Stimulated activated naive CD8-positive, alpha-beta T cell treated with anti-CD3 and anti-CD28 coated beads, Interleukin-15, Interleukin-2, amounts not matched to agents 100 ng/mL and 50 ng/mL, for 24 hours (primary cell): ENCODE measurements around the gene AFAP1.

Experiments used
- H3K27ac Mint-ChIP-seq: one replicate; pipeline ENCODE4 v1.8.0; 2021; ENCODE audit warnings: mild to moderate bottlenecking, mixed read lengths
- H3K27me3 Mint-ChIP-seq: one replicate; pipeline ENCODE4 v1.8.0; 2021; ENCODE audit warnings: mixed read lengths
- H3K36me3 Mint-ChIP-seq: one replicate; pipeline ENCODE4 v1.8.0; 2021; ENCODE audit warnings: low read depth, mixed read lengths
- H3K4me1 Mint-ChIP-seq: one replicate; pipeline ENCODE4 v1.8.0; 2021; ENCODE audit warnings: low read depth, mixed read lengths
- H3K4me3 Mint-ChIP-seq: one replicate; pipeline ENCODE4 v1.8.0; 2021; ENCODE audit warnings: mild to moderate bottlenecking, mixed read lengths
- H3K9me3 Mint-ChIP-seq: one replicate; pipeline ENCODE4 v1.8.0; 2021; ENCODE audit warnings: mixed read lengths

AFAP1 gene

DNA sequence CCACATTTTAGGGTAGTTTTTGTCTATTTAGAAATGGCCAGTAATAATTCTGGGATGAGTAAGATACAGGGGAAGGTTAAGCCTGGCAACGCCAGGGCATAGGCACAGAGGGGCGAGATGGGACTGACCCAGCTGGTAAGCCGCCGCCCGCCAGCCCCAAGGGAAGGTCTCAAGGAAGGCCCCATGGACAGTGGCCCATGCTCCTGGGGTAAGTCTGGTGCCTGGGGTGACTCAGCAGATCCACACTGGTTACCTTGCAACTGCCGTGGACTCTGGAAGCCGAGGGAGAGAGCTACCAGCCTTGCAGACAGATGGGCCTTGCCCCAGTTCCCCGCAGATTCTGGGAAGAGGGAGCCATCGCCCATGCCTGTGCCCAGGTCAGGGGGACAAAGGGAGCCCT lies 179.4 kb downstream of the AFAP1 start:
- no peaks in the 10 kb centered on the region for H3K36me3 Mint-ChIP-seq
- peak overlapping the region; percentile 88 for H3K27ac Mint-ChIP-seq
- no peaks in the 10 kb centered on the region for H3K27me3 Mint-ChIP-seq
- peaks cover 39% of the 10 kb centered on the region for H3K4me1 Mint-ChIP-seq
- H3K9me3 Mint-ChIP-seq: no peaks in the 10 kb centered on the region
- H3K4me3 Mint-ChIP-seq: peak overlapping the region; percentile 28

DNA sequence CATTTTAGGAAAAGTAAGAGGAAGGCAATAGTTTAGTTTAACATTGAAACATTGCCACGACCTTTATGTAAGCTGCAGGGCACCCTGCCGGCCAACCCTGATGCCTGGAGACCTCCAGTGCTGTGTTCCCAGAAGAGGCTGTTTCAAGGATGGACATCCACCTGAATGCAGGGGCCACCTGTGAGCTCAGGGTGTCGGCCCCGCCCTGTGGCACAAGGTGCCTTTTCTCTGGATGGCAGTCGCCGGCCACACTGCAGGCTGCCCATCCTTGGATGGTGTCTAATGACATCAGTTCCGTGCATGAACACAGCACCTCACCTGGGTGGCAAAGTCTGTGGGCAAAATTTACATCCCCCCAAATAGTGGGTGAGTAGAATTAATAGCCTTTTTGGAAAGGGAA lies 180.0 kb downstream of the AFAP1 start:
- Mint-ChIP-seq H3K27ac (peak overlapping the region; percentile 88), H3K4me1 (peaks cover 39% of the 10 kb centered on the region), H3K4me3 (peak overlapping the region; percentile 81), H3K9me3 (no peaks in the 10 kb centered on the region), H3K27me3 (no peaks in the 10 kb centered on the region), H3K36me3 (no peaks in the 10 kb centered on the region)

DNA sequence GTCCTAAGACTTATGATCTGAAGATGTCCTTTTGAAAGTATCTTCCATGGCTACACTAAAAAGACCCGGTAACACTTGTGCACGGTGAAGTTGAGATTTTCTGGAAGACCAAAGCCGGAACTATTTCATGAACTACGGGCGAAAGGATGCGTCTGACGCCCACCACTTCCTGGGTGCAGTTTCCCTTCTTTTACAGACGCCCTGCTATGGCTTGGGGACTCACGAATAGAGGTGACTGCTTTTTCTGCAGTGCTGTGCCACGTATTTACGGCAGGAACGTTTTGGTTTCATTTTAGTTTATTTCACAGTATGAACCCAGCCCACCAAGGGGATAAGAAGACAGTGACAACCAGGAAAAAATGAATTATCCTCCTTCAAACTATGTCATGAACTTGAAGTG lies 180.4 kb downstream of the AFAP1 start:
- Mint-ChIP-seq H3K4me1 (peaks cover 39% of the 10 kb centered on the region), H3K36me3 (no peaks in the 10 kb centered on the region), H3K27me3 (no peaks in the 10 kb centered on the region), H3K4me3 (peak overlapping the region; percentile 81), H3K27ac (peak overlapping the region; percentile 88), H3K9me3 (no peaks in the 10 kb centered on the region)

DNA sequence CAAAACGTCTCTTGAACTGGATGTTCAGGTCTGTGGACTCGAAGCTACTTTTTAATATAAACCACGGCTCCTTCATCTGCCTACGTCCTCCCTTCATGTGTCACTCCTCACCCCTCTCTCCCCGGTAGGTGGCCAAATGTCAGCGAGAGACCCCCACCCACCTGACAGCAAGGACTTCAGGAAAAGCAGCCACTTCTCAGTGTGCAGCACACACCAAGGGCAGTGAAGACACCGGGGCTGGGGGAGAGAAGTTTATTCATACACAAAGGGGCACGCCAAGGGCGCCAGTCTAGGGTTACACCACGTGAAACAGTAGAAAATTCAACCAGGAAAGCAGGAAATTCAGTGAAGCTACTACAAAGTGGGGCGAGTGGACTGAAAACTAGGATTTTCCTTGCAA lies 181.2 kb downstream of the AFAP1 start:
- H3K36me3 Mint-ChIP-seq: no peaks in the 10 kb centered on the region
- H3K27me3 Mint-ChIP-seq: no peaks in the 10 kb centered on the region
- H3K27ac Mint-ChIP-seq: no peak overlapping the region
- no peak overlapping the region for H3K4me3 Mint-ChIP-seq
- H3K9me3 Mint-ChIP-seq: no peaks in the 10 kb centered on the region
- peaks cover 39% of the 10 kb centered on the region for H3K4me1 Mint-ChIP-seq

DNA sequence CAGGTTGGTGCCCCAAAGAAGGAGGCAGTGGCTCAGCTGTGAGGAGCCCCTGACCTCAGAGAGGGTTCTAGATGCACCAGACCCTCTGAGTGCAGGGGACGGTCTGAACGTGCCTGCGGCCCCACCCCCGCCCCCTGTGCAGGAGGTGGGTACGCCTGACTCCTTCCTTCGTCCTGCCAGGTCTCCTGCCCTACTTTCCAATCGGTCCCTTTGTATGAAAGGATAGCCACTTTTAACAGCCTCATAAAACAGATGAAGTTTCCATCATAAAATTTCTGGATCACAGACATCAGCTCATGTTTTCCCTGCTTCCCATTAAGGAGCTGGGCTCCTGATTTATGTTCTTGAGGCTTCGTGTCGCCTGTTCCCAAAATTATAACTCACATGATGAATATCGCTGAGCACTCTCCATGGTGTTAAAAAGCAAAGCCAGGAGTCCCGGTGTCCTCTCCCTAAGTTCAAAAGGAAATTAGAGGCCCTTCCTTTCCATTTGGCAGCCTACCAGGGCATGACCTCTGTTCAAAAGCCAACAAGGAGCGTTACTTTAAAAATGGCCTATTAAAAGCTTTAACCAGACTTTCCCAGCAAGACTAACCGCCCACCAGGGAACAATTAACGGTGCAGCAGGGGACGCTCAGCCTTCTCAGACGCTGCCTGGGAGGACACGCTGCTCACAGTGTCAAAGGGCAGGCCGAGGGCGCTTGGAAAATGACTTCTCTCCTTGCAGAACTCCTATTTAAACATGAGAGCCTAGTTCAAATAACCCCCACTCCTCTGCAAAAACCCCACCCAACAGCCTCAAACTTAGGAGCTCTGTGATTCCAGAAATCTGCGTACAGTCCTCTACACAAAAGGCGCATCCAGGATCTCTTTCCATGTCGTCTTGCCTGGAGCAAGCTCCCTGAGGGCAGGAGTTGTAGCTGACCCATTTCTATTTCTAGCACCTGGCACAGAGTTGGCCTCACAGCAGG lies 181.9 kb downstream of the AFAP1 start:
- no peaks in the 10 kb centered on the region for H3K9me3 Mint-ChIP-seq

DNA sequence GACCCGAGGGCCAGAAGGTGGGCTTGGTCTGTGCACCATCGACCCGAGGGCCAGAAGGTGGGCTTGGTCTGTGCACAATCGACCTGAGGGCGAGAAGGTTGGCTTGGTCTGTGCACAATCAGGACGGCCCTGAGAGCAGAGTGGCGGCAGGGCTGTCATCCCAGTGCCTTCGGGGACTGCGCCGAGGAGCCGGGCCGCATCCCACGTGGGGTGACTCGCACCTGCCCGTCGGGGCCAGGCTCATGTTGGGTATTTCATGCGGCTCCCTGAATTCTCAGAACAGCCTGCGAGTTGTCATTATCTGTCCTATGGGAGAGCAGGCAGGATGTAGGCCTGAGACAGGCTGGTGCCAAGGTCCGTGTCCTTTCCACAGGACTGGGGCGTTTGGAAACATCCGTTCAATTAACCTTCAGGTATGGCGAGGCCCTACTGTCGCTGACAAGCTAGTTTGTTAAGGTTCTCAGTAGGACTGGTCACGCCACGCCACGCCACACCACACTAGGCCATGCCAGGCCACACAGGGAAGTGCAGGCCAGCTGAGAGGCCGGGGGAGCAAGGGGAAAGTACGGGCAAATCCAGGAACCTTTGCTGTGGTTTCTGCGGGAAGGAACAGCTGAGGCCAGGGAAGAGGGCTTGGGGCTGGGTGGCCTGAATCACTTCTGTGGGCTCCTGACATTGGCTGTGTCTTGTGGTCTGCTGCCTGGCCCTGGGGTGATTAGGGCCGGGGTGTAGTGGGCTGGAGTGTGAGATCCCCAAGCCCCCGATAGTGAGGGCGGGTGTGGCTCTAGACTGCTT lies 182.9 kb downstream of the AFAP1 start:
- H3K36me3 Mint-ChIP-seq: no peaks in the 10 kb centered on the region
- no peaks in the 10 kb centered on the region for H3K9me3 Mint-ChIP-seq
- H3K27ac Mint-ChIP-seq: no peak overlapping the region
- H3K27me3 Mint-ChIP-seq: no peaks in the 10 kb centered on the region
- H3K4me1 Mint-ChIP-seq: peaks cover 36% of the 10 kb centered on the region
- H3K4me3 Mint-ChIP-seq: no peak overlapping the region

More for the DNA sequence above, 181.9 kb downstream of the AFAP1 start:
- no peaks in the 10 kb centered on the region for H3K36me3 Mint-ChIP-seq
- H3K27ac Mint-ChIP-seq: no peak overlapping the region
- H3K27me3 Mint-ChIP-seq: no peaks in the 10 kb centered on the region
- peaks cover 39% of the 10 kb centered on the region for H3K4me1 Mint-ChIP-seq
- H3K4me3 Mint-ChIP-seq: no peak overlapping the region

DNA sequence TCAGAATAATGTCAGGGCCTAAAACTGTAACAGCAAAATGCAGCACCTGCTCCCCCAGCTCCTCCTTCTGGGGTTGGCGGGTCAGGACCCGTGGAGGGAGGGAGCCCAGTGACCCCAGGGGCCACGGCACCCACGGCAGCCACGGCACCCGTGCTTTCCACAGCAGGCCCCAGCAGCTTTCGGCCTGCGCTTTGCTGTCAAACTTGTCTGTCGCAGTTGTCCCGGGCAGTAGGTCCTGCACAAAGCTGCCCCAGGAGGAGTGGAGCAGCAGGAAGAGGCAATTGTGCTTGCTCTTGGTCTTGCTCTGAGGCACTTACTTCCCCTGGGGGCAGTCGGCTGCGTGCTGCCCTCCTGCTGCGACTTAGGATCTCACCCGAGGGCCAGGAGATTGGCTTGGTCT lies 183.6 kb downstream of the AFAP1 start:
- peaks cover 30% of the 10 kb centered on the region for H3K4me1 Mint-ChIP-seq
- H3K9me3 Mint-ChIP-seq: no peaks in the 10 kb centered on the region
- H3K27me3 Mint-ChIP-seq: no peaks in the 10 kb centered on the region
- H3K4me3 Mint-ChIP-seq: no peak overlapping the region
- no peak overlapping the region for H3K27ac Mint-ChIP-seq
- H3K36me3 Mint-ChIP-seq: no peaks in the 10 kb centered on the region

DNA sequence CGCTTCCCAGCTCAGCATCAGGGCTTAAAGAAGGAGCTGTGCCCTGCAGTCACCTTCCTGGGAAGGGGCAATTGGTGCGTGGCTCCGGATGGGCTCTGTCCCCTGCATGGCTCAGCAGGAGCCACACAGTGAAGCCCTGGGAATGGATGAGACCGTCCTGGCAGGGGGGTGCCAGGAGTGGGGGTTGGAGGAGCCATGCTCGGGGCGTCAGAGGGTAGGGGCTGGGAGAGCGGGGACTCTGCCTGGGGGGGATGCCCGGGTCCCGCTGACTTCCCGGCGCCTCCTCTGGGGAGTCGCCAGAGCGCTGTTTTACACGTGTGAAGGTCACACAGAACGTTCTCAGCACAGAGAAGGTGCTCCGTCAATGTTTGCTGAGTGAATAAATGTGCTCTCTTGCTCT lies 184.1 kb downstream of the AFAP1 start:
- H3K36me3 Mint-ChIP-seq: no peaks in the 10 kb centered on the region
- no peak overlapping the region for H3K4me3 Mint-ChIP-seq
- H3K27me3 Mint-ChIP-seq: no peaks in the 10 kb centered on the region
- H3K9me3 Mint-ChIP-seq: no peaks in the 10 kb centered on the region
- no peak overlapping the region for H3K27ac Mint-ChIP-seq
- H3K4me1 Mint-ChIP-seq: peaks cover 30% of the 10 kb centered on the region

DNA sequence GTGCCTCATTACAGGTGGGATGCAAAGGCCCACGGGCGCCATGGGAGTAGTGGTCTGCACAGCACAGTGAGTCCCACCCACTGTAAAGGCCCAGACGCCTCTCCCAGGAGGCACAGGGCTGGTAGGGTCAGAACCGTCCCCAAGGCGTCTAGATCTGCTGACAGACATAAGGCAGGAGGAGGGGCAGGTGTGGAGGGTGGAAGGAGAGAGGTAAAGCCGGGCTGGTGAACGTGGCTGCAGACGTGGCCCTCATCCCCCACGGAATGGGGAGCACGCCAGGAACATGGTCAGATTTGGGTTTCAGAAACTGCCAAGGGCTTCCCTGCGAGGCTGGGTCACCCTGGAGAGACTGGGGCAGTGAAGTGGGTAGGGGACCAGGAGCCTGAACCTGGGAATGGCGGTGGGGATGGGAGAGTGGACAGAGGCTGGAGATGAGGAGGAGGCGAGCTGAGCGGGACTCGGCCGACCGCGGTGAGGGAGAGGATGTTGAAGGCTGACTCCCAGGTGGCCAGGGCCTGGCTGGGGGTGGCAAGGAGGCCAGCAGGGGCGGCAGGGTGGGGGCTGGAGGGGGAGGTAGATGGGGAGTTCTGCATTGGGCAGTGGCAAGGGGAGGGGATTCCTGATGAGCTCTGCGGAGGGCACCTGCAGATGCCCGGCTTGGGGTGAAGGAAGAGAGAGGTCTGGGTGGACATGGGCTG lies 184.9 kb downstream of the AFAP1 start:
- H3K9me3 Mint-ChIP-seq: no peaks in the 10 kb centered on the region
- no peaks in the 10 kb centered on the region for H3K36me3 Mint-ChIP-seq
- H3K27me3 Mint-ChIP-seq: no peaks in the 10 kb centered on the region
- H3K27ac Mint-ChIP-seq: no peak overlapping the region
- H3K4me3 Mint-ChIP-seq: no peak overlapping the region
- H3K4me1 Mint-ChIP-seq: peaks cover 32% of the 10 kb centered on the region

DNA sequence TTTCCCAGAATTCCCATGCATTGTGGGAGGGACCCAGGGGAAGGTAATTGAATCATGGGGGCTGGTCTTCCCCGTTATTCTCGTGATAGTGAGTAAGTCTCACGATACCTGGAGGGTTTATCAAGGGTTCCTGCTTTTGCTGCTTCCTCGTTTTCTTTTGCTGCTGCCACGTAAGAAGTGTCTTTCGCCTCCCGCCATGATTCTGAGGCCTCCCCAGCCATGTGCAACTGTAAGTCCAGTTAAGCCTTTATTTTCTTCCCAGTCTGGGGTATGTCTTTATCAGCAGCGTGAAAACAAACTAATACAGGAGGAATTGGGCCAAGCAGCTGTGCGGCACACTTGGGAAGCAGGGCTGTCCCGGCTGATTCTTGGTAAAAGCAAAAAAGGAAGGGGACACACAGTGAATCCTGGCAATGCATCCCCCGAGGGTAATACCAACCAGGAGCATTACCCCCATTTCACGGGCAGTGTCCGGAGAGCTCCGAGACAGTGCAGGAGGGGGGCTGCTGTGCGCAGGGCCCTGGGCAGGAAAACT lies 185.7 kb downstream of the AFAP1 start:
- Mint-ChIP-seq H3K27ac (no peak overlapping the region), H3K27me3 (no peaks in the 10 kb centered on the region), H3K4me1 (peaks cover 32% of the 10 kb centered on the region), H3K9me3 (no peaks in the 10 kb centered on the region), H3K36me3 (no peaks in the 10 kb centered on the region), H3K4me3 (no peak overlapping the region)

DNA sequence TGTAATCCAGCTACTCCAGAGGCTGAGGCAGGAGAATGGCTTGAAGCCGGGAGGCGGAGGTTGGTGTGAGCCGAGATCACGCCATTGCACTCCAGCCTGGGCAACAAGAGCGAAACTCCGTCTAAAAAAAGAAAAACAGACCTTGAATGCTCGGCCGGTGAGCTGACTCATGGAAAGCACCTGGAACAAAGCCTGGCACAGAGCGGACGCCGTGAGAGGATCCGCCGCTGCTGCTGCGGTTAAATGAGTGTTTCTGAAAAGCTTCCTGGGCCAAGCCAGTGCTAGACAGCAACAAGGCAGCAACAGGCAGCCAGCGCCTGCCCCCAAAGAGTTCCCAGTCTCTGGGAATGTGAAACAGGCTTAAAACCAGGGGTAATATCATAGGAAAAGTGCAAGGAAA lies 186.4 kb downstream of the AFAP1 start:
- Mint-ChIP-seq H3K36me3 (no peaks in the 10 kb centered on the region), H3K4me3 (no peak overlapping the region), H3K4me1 (peaks cover 27% of the 10 kb centered on the region), H3K27ac (no peak overlapping the region), H3K9me3 (no peaks in the 10 kb centered on the region), H3K27me3 (no peaks in the 10 kb centered on the region)

DNA sequence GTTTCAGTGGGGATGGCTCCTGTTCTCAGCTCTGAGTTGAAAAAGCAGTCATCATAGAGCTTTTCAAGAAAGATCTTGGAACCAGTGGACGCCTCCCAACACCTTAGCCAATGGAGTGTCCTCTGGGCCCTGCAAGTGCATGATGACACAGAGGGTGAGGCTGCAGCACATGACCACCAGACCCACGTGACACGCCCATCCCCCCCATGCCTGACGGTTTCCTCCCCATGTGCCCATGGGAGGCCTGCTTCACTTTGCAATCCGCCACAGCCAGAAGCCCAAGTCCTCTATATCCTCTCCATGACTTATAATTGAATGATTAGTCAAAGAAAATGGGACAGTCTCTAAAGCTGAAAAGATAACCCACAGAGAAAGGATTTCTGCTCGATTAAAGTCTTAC lies 187.0 kb downstream of the AFAP1 start:
- Mint-ChIP-seq H3K4me1 (peaks cover 21% of the 10 kb centered on the region), H3K4me3 (no peak overlapping the region), H3K9me3 (no peaks in the 10 kb centered on the region), H3K27me3 (no peaks in the 10 kb centered on the region), H3K27ac (no peak overlapping the region), H3K36me3 (no peaks in the 10 kb centered on the region)

DNA sequence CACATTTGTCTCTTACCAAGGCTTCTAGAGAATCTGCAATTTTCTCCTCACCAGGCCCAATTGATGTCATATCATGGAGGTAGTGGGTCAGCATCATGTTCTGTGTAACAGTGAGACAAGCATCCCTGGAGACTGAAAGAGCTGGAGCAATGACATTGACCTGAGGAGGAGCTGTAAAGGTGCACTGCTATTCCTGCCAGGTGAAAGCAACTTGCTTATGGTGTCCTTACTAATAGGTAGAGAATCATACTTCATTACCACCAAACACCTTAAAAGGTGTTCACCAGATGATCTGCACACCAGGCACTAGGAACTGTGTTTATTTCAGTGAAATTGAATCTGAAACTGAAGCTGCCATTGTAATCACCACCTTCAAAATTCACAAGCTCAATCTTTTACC lies 188.7 kb downstream of the AFAP1 start:
- Mint-ChIP-seq H3K36me3 (no peaks in the 10 kb centered on the region), H3K27ac (no peak overlapping the region), H3K9me3 (no peaks in the 10 kb centered on the region), H3K4me3 (no peak overlapping the region), H3K27me3 (no peaks in the 10 kb centered on the region), H3K4me1 (peaks cover 17% of the 10 kb centered on the region)

DNA sequence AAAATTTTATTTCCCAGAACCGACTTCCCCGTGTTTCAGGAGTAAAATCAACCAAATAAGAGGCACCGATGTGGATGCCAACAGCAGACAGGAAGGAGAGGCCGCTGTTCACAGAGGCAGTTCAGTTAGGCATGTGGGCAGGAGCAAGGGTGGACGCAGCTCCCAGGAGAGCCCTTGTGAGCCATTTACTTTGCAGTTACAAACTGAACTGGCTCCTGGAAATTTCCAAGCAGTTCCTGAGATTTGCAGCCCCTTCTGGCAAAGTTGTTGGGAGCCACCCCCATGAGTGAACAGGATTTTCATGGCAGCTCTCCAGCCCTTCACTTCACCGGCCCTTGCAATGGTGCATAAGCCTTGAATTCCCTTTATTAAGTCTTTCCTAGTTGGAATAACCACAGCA lies 189.1 kb downstream of the AFAP1 start:
- Mint-ChIP-seq H3K27me3 (no peaks in the 10 kb centered on the region), H3K4me3 (no peak overlapping the region), H3K27ac (no peak overlapping the region), H3K4me1 (peaks cover 17% of the 10 kb centered on the region), H3K9me3 (no peaks in the 10 kb centered on the region), H3K36me3 (no peaks in the 10 kb centered on the region)

DNA sequence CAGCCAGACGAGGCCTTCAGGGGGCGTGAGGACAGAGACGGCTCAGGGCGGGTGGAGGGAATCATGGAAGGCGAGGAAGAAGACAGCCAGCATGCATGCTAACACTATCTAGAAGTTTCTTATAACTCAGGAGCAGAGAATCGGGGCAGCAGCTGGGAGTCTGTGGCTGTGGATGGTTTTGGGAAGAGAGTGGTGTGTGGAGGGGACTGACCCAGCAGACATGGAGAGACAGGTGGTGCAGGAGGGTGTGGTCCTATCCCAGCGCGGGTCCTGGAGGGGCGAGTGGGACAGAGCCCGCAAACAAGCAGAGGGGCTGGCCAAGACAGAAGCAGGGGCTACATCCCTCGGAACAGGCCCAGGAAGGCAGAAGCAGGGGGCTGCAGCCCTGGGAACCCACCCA lies 192.1 kb downstream of the AFAP1 start:
- no peak overlapping the region for H3K27ac Mint-ChIP-seq
- no peaks in the 10 kb centered on the region for H3K9me3 Mint-ChIP-seq
- no peaks in the 10 kb centered on the region for H3K27me3 Mint-ChIP-seq
- peaks cover 17% of the 10 kb centered on the region for H3K4me1 Mint-ChIP-seq
- no peaks in the 10 kb centered on the region for H3K36me3 Mint-ChIP-seq
- no peak overlapping the region for H3K4me3 Mint-ChIP-seq
